Cerebellar cortex (tissue), 1 donor: ENCODE measurements around the gene LRRFIP1.
"Not testable (repeated sequence)": the region's sequence is repeated elsewhere in the genome, so short reads cannot be mapped to it uniquely, and the experiment has no call there.

Experiments used
- DNase-seq: peaks from one replicate; pipeline ENCODE4 v3.0.0-alpha.2; 2015; ENCODE audit warnings: low spot score

The LRRFIP1 gene

GRCh38 chr2:237661799-237662328 is 34.5 kb downstream of the LRRFIP1 start:
- DNase-seq, result no peak

- DNase-seq, result peak; percentile 17
Observed at GRCh38 chr2:237662671-237663093, 35.3 kb downstream of the LRRFIP1 start.

GRCh38 chr2:237663517-237664110 is 36.2 kb downstream of the LRRFIP1 start:
- DNase-seq, result no peak

- DNase-seq, result no peak
Observed at GRCh38 chr2:237664151-237664550, 36.8 kb downstream of the LRRFIP1 start.

- no peak for DNase-seq
Observed at GRCh38 chr2:237665713-237666143, 38.3 kb downstream of the LRRFIP1 start.

- no peak for DNase-seq
Observed at GRCh38 chr2:237666606-237667005, 39.2 kb downstream of the LRRFIP1 start.

- not testable (repeated sequence) for DNase-seq
Observed at GRCh38 chr2:237667050-237667576, 39.7 kb downstream of the LRRFIP1 start.

GRCh38 chr2:237667893-237668292 is 40.5 kb downstream of the LRRFIP1 start:
- no peak for DNase-seq

- no peak for DNase-seq
Observed at GRCh38 chr2:237668440-237668839, 41.1 kb downstream of the LRRFIP1 start.

GRCh38 chr2:237669283-237669627 is 41.9 kb downstream of the LRRFIP1 start:
- no peak for DNase-seq

GRCh38 chr2:237669628-237670392 is 42.4 kb downstream of the LRRFIP1 start:
- no peak for DNase-seq

- no peak for DNase-seq
Observed at GRCh38 chr2:237670641-237671040, 43.3 kb downstream of the LRRFIP1 start.

- DNase-seq, result no peak
Observed at GRCh38 chr2:237671466-237672138, 44.2 kb downstream of the LRRFIP1 start.

GRCh38 chr2:237672731-237673129 is 45.3 kb downstream of the LRRFIP1 start:
- no peak for DNase-seq

GRCh38 chr2:237673130-237674001 is 46.0 kb downstream of the LRRFIP1 start:
- no peak for DNase-seq

GRCh38 chr2:237674731-237675276 is 47.4 kb downstream of the LRRFIP1 start:
- DNase-seq, result no peak

- DNase-seq, result no peak
Observed at GRCh38 chr2:237675316-237675715, 47.9 kb downstream of the LRRFIP1 start.

- DNase-seq, result no peak
Observed at GRCh38 chr2:237680702-237681478, 53.5 kb downstream of the LRRFIP1 start.

GRCh38 chr2:237682151-237682550 is 54.8 kb downstream of the LRRFIP1 start:
- DNase-seq, result no peak

- DNase-seq, result no peak
Observed at GRCh38 chr2:237682856-237683670, 55.7 kb downstream of the LRRFIP1 start.
